Naive B cell (primary cell): ENCODE measurements around the gene NDUFAB1. TPM values are rescaled to one million over a fixed set of nuclear protein-coding genes. Genes with fewer than 3 reads are reported as not detected.

ENCODE experiments used
- ATAC-seq, 2 donors: fragments of 150-1000 bp; cut with Tn5 transposase; 2 replicates each; pipeline ENCODE4 v1.10.0; 2021; ENCODE audit warnings: low read depth in 2 of 2, mild to moderate bottlenecking in 2 of 2, moderate library complexity in 2 of 2
- DNase-seq: peaks from one replicate; pipeline ENCODE4 v3.0.0; 2022
- H3K27ac Mint-ChIP-seq, 6 donors: one replicate each; pipeline ENCODE4 v1.8.0; 2020 to 2022; ENCODE audit warnings: mild to moderate bottlenecking in 6 of 6, mixed read lengths in 6 of 6, moderate library complexity in 5 of 6, inconsistent platforms in 2 of 6
- H3K27me3 Mint-ChIP-seq, 3 donors: one replicate each; pipeline ENCODE4 v1.8.0; 2021 to 2022; ENCODE audit warnings: mixed read lengths in 3 of 3, mild to moderate bottlenecking in 1 of 3
- H3K36me3 Mint-ChIP-seq, 2 donors: one replicate each; pipeline ENCODE4 v1.8.0; 2020 to 2022; ENCODE audit warnings: mixed read lengths in 2 of 2, inconsistent platforms in 1 of 2, mild to moderate bottlenecking in 1 of 2
- H3K4me1 Mint-ChIP-seq, 3 donors: one replicate each; pipeline ENCODE4 v1.8.0; 2020 to 2022; ENCODE audit warnings: mixed read lengths in 3 of 3, inconsistent platforms in 1 of 3, mild to moderate bottlenecking in 1 of 3, moderate library complexity in 1 of 3
- H3K4me3 Mint-ChIP-seq, 8 donors: one replicate each; pipeline ENCODE4 v1.8.0; 2020 to 2022; ENCODE audit warnings: mild to moderate bottlenecking in 8 of 8, mixed read lengths in 8 of 8, moderate library complexity in 8 of 8, inconsistent platforms in 2 of 8
- H3K9me3 Mint-ChIP-seq, 7 donors: one replicate each; pipeline ENCODE4 v1.8.0; 2020 to 2022; ENCODE audit warnings: mixed read lengths in 7 of 7, mild to moderate bottlenecking in 5 of 7, inconsistent platforms in 2 of 7, moderate library complexity in 1 of 7
- polyA plus RNA-seq, 6 donors: library from polyadenylated mRNA; unstranded; fragments of 300-500 nt; fragmentation: Illumina TruSeq; gene quantifications; one replicate each; pipeline ENCODE4 v1.2.3, GENCODE V29; 2021; ENCODE audit warnings: low read depth in 6 of 6

NDUFAB1 gene
- polyA plus RNA-seq, 6 donors from 2014 or later = 159 to 221 (median 172) TPM

DNA sequence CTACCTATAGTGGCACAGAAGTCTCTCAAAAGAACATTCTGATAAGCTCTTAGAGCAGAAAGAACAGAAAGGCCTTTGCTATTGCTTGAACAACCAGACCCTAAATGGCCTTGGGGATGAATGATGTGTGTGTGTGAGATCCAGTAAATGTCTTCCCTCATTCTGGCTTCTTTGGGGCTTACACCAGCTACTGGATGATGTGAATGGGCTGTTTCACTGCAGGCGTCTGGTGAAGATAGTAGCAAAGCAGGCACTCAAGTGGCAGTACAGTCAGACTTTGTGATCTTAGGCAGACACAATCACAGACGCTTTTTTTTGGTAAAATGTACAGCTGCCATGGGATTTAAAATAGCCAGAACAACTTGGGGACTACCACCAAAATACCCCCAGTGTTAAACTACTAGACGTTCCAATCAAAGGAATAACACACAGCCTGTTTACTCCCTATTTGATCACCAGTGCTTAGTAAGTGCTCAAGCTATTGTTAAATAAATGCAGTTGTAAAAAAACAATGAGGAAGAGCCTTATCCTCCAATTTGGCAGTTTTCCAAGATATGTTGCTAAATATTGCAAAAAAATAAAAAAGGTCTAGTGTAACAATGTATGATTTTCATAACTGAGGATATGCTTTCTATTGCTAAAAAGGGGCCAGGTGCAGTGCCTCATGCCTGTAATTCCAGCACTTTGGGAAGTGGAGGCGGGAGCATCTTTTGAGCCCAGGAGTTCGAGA is 17.9 kb downstream of the NDUFAB1 start:
- ATAC-seq (no peak), DNase-seq (no peak)
- no peak overlapping the region for H3K4me3 Mint-ChIP-seq
- no peaks in the 10 kb centered on the region for H3K36me3 Mint-ChIP-seq
- H3K9me3 Mint-ChIP-seq = peaks cover 0 to 2% (median 0%) of the 10 kb centered on the region in 7 donors
- H3K4me1 Mint-ChIP-seq = peaks cover 0 to 3% (median 0%) of the 10 kb centered on the region in 3 donors
- H3K27ac Mint-ChIP-seq = no peak overlapping the region
- no peaks in the 10 kb centered on the region for H3K27me3 Mint-ChIP-seq

DNA sequence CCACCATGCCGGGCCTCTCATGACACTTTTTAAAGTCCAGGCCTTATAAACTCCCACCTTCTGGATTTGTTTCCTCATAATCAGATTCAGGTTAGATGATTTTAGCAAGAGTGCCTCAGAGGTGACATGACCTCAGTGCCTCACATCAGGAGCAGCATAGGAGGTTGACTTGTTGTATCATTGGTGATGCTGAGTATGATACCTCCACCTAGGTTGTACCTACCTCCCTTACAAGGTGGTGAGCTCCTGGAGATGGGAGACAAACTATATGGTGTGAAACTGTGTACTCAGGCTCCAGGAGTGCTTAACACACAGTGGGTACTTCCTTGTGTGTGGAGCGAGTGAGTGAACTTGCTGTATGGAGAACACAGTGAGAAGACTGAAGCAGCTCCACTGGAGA is 18.6 kb downstream of the NDUFAB1 start:
- Mint-ChIP-seq H3K4me3 (no peak overlapping the region), H3K9me3 (peaks cover 0 to 2% (median 0%) of the 10 kb centered on the region in 7 donors), H3K36me3 (no peaks in the 10 kb centered on the region), H3K27me3 (no peaks in the 10 kb centered on the region), H3K27ac (peak overlapping the region in 1 of 6 donors; percentile 83), H3K4me1 (peaks cover 0 to 3% (median 0%) of the 10 kb centered on the region in 3 donors)
- DNase-seq (no peak), ATAC-seq (no peak)

DNA sequence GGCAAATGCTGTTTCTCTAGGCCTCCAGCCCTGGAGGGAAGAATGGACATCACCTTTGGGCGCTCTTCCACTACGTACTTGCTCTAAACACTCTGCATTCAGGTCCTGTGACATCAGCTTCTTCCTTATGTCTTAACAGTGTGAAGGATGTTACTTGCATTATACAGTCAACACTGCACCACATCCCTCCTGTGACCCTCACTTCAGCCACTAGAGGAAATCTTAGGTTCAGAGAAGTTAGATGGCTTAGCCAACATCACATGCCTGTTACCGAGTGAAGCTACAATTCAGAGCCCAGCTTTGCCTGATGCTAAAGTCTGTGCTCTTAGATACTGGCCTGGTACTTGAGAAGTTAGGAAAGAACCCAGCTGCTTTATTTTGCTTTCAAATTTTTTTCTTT is 20.3 kb downstream of the NDUFAB1 start:
- Mint-ChIP-seq H3K36me3 (no peaks in the 10 kb centered on the region), H3K27ac (no peak overlapping the region), H3K4me1 (peaks cover 12 to 15% (median 12%) of the 10 kb centered on the region in 3 donors), H3K27me3 (no peaks in the 10 kb centered on the region), H3K4me3 (no peak overlapping the region), H3K9me3 (peaks cover 0 to 2% (median 0%) of the 10 kb centered on the region in 7 donors)
- DNase-seq = no peak
- no peak for ATAC-seq

DNA sequence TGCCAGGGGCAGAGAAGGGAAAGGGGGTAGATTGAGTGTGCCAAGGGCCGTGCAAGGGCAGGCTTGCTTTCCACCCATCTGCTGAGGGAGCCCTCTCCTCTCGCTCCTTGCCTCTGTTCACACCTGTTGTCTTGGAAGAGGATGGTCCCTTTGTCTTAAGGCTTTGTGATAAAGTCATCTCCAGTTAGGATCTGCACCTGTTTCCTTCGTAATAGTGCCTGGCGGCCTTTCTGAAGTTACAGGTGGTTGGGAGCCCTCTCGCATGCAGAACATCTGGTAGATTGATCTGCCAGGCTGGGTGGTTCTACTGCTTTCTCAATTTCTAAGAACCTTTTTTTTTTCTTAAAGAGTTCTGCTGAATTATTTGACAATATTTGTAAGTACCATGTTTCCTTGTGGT is 22.3 kb downstream of the NDUFAB1 start:
- H3K4me1 Mint-ChIP-seq = peaks cover 25 to 30% (median 26%) of the 10 kb centered on the region in 3 donors
- no peaks in the 10 kb centered on the region for H3K27me3 Mint-ChIP-seq
- DNase-seq (no peak), ATAC-seq (no peak)
- peak overlapping the region in 1 of 6 donors; percentile 11 for H3K27ac Mint-ChIP-seq
- no peak overlapping the region for H3K4me3 Mint-ChIP-seq
- peaks cover 0 to 4% (median 0%) of the 10 kb centered on the region in 7 donors for H3K9me3 Mint-ChIP-seq
- peaks cover 0 to 7% of the 10 kb centered on the region in 2 donors for H3K36me3 Mint-ChIP-seq

DNA sequence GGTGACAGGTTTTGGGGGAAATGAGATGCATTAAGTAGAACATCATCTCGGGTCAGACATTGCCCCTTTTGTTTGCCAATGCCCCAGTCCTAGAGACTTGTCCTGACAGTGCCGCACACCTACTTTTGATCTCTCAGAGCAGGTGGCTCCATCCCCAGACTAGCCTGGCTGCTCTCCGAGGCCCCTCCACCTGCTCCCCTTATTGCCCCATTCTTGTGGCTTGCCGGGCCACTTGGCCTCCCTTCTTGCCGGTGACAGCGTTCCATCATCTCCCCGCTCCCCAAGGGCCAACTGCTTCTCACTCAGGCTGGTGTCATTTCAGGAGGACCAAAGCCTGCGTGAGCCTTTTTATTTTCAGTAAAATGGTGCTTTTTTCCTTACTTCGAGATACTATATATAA is 23.7 kb downstream of the NDUFAB1 start:
- H3K4me1 Mint-ChIP-seq = peaks cover 25 to 30% (median 26%) of the 10 kb centered on the region in 3 donors
- DNase-seq (no peak), ATAC-seq (no peak)
- no peak overlapping the region for H3K4me3 Mint-ChIP-seq
- H3K27ac Mint-ChIP-seq = peak overlapping the region in 3 of 6 donors; percentile 22 to 73 (median 50)
- H3K36me3 Mint-ChIP-seq = peaks cover 0 to 7% of the 10 kb centered on the region in 2 donors
- H3K27me3 Mint-ChIP-seq = no peaks in the 10 kb centered on the region
- peaks cover 0 to 4% (median 0%) of the 10 kb centered on the region in 7 donors for H3K9me3 Mint-ChIP-seq

DNA sequence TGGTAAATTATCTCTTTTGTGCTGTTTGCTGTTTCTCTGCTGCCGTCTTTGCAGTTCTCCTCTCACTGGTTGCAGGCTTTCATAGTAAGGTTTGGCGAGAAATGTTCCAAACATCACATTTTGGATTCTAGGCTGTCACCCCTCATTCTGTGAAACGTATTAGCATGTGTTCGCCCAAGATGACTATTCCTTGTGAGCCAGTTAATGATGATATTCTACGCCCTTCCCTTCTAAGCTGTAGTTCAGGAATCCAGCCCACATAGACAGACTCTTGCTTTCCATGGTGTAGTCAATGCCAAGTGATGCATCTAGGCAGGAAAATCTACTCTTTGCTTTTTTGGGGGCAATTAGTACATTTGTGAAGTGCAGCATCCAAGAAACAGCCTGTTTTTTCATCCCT is 24.2 kb downstream of the NDUFAB1 start:
- no peaks in the 10 kb centered on the region for H3K27me3 Mint-ChIP-seq
- peaks cover 25 to 30% (median 26%) of the 10 kb centered on the region in 3 donors for H3K4me1 Mint-ChIP-seq
- peaks cover 0 to 7% of the 10 kb centered on the region in 2 donors for H3K36me3 Mint-ChIP-seq
- peak overlapping the region in 2 of 8 donors; percentile 40 to 71 for H3K4me3 Mint-ChIP-seq
- no peak for DNase-seq
- H3K9me3 Mint-ChIP-seq = peaks cover 0 to 4% (median 0%) of the 10 kb centered on the region in 7 donors
- peak overlapping the region; percentile 36 to 83 (median 67) for H3K27ac Mint-ChIP-seq
- ATAC-seq = no peak

DNA sequence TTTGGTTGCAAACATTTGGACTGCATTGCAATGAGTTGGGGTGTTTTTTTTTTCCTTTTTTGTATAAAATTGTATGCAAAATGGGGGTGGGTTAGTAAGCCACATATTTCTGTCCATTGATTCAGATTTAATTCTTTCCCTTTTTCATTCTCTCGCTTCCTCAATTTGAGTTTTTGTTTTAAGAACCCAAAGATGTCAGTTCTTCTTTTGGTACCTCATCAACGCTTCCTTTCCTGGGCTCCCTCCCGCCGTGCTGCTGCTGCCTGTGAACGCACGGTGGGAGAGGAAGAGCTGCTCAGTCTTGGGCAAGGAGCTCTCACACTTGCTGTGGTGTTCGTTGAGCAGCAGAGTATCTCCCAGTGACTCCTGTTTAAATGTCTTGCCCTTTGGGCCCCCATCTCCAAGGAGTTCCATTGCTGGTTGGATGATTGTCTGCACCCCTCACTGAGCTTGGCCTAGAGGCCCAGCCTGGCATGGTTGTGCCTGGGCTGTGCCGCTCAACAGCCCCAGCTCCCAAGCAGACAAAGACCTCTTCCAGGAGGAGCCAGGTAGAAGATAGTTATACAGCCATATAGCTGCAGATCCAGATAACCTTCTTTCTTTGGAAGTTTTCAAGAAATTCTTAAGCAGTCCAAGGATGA is 25.0 kb downstream of the NDUFAB1 start:
- Mint-ChIP-seq H3K4me1 (peaks cover 25 to 30% (median 26%) of the 10 kb centered on the region in 3 donors), H3K9me3 (peaks cover 0 to 4% (median 0%) of the 10 kb centered on the region in 7 donors), H3K27me3 (no peaks in the 10 kb centered on the region), H3K4me3 (peak overlapping the region; percentile 10 to 78 (median 62)), H3K36me3 (peaks cover 0 to 7% of the 10 kb centered on the region in 2 donors), H3K27ac (peak overlapping the region; percentile 50 to 86 (median 60))
- ATAC-seq = peak; percentile 96 to 97
- peak; percentile 57 for DNase-seq

DNA sequence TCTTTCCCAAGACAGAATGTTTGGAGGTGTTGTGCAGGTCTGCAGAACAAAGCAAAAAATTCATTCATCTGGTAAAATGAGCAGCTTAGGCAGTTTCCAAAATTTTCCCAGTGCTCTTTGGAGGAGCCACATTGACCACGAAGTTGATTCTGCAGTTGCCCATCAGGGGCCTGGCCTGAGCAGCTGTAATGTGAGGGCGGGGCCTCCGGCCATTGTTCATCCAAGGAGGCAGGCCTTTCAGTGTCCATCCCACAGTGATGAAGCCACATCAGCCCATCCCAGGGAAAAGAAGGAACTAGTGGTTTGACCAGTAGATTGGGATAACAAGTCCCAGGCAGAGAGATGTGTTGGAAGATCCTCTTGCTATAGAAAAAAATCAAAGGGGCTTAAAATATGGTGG is 28.5 kb downstream of the NDUFAB1 start:
- peaks cover 3 to 23% of the 10 kb centered on the region in 2 donors for H3K36me3 Mint-ChIP-seq
- H3K27ac Mint-ChIP-seq = peak overlapping the region in 2 of 6 donors; percentile 65 to 81
- peaks cover 0 to 4% (median 0%) of the 10 kb centered on the region in 7 donors for H3K9me3 Mint-ChIP-seq
- H3K4me1 Mint-ChIP-seq = peaks cover 26 to 33% (median 32%) of the 10 kb centered on the region in 3 donors
- no peak overlapping the region for H3K4me3 Mint-ChIP-seq
- no peak for DNase-seq
- no peaks in the 10 kb centered on the region for H3K27me3 Mint-ChIP-seq
- ATAC-seq = no peak

DNA sequence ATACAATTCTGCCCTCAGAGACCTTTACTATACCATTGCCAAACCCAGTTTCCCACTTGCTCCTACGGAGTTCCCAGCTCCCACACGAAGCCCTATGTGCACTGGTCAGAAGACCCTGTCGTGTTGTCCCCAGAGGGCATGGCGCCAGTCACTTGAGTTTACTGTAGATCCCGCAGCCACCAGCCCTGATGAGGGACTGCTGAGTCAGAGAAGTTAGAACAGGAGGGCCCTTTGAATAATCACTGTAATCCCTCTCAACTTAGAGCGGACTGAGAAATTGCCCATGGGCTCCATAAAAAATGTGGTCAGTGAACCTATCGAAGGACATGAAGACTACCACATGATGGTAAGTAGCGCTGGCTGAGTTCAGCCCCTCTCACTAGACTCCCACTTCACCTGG is 29.4 kb downstream of the NDUFAB1 start:
- ATAC-seq (no peak), DNase-seq (no peak)
- peaks cover 0 to 4% (median 0%) of the 10 kb centered on the region in 7 donors for H3K9me3 Mint-ChIP-seq
- H3K27me3 Mint-ChIP-seq = no peaks in the 10 kb centered on the region
- H3K4me3 Mint-ChIP-seq = no peak overlapping the region
- H3K36me3 Mint-ChIP-seq = peaks cover 4 to 26% of the 10 kb centered on the region in 2 donors
- H3K4me1 Mint-ChIP-seq = peaks cover 25 to 29% (median 29%) of the 10 kb centered on the region in 3 donors
- H3K27ac Mint-ChIP-seq = no peak overlapping the region

DNA sequence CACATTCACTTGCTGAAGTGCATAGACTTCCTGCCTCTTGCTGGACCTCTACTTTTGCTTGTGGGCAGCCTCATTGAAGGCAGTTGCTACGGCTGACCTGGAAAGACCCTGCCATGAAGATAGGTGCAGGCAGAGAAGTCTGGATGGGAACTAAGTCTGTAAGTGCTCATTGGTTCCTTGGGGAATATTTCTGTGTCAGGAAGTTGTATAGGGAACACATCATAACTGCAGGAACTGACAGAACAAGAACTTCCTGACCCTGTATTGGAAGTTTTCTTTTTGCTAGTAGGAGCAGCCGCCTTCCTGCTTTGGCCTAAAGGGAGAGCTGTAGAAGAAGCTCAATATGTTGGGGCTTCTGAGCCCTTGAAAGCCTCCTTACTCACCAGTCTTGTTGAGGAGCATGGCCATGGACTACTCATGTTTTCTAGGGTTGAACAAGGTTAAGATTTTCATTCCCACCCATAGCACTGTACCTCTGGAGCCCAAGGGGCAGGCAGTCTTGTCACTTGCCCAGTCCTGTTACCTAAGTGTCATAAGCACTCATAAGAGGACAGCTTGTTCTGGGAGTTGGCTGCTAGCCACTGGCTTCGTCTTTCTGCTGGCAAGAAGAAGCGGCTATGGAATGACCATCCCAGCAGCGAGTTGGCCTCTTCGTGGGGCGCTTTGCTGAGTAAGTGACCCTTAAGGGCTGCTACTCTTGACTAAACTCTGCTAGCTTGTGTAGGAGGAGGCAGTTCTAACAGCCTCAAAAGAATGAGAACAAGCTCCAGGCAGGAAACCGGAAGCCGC is 31.3 kb downstream of the NDUFAB1 start:
- DNase-seq = no peak
- H3K4me1 Mint-ChIP-seq = peaks cover 9 to 21% (median 10%) of the 10 kb centered on the region in 3 donors
- H3K9me3 Mint-ChIP-seq = peaks cover 0 to 3% (median 0%) of the 10 kb centered on the region in 7 donors
- no peaks in the 10 kb centered on the region for H3K27me3 Mint-ChIP-seq
- peaks cover 4 to 24% of the 10 kb centered on the region in 2 donors for H3K36me3 Mint-ChIP-seq
- ATAC-seq = no peak
- H3K27ac Mint-ChIP-seq = no peak overlapping the region
- no peak overlapping the region for H3K4me3 Mint-ChIP-seq

DNA sequence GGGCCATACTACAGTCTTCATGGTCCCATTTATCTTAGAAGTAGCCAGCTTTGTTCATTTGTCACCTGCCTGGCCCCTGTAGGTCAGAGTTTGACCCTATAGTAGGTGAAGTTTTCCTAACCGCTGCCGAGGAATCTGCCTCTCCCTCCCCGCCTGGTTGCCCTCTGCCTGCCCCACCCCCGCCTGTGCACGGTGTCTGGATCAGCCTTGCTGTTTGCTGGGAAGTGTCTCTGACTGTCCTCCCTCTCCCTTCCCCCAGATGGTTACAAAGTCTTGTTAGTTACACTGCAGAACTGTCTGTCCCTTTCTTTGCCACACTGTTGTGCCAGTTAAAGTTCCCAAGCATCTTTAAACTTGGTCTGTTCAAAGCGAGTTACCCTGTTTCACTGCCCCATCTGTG is 32.9 kb downstream of the NDUFAB1 start:
- DNase-seq (no peak), ATAC-seq (no peak)
- Mint-ChIP-seq H3K4me1 (peaks cover 7 to 28% (median 16%) of the 10 kb centered on the region in 3 donors), H3K36me3 (peaks cover 4 to 19% of the 10 kb centered on the region in 2 donors), H3K27ac (no peak overlapping the region), H3K4me3 (no peak overlapping the region), H3K9me3 (no peaks in the 10 kb centered on the region), H3K27me3 (no peaks in the 10 kb centered on the region)

DNA sequence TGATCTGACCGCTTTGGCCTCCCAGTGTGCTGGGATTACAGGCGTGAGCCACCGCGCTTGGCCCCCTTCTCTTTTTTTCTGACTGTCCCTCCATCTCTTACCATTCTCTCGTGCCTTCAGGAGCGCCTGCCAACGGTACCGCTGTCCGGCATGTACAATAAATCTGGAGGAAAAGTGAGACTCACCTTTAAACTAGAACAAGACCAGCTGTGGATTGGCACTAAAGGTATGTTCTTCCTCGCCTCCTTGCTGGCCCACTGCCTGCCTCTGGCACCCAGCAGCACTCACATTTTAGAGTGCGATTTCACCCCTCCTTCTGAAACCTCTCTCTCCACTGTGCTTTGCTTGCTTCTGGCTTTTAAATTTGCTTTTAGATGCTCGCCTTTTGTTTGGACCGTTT is 33.6 kb downstream of the NDUFAB1 start:
- DNase-seq (no peak), ATAC-seq (no peak)
- peak overlapping the region in 2 of 6 donors; percentile 6 to 47 for H3K27ac Mint-ChIP-seq
- H3K4me3 Mint-ChIP-seq = no peak overlapping the region
- H3K9me3 Mint-ChIP-seq = no peaks in the 10 kb centered on the region
- no peaks in the 10 kb centered on the region for H3K27me3 Mint-ChIP-seq
- peaks cover 7 to 29% (median 16%) of the 10 kb centered on the region in 3 donors for H3K4me1 Mint-ChIP-seq
- H3K36me3 Mint-ChIP-seq = peaks cover 4 to 19% of the 10 kb centered on the region in 2 donors

DNA sequence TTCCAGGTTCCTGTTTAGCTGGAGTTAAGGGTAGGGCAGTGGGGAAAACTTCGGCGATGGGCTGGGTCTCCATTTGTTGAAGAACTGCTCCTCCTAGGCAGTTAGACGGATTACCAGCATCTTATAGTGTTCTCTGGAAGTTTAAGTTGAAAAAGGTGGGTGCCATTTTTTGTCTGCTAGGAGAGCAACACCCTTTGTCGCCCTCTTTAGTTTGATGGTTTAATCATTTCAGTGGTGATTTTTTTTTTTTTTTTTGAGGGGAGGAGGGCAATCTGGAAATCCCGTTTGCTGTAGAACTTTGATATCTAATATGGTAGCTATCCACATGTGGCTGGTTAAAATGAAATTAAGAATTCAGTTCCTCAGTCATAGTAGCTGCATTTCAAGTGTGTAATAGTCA is 34.5 kb downstream of the NDUFAB1 start:
- peak overlapping the region in 3 of 8 donors; percentile 6 to 36 (median 13) for H3K4me3 Mint-ChIP-seq
- H3K9me3 Mint-ChIP-seq = no peaks in the 10 kb centered on the region
- no peak for ATAC-seq
- H3K27ac Mint-ChIP-seq = no peak overlapping the region
- H3K36me3 Mint-ChIP-seq = peaks cover 4 to 19% of the 10 kb centered on the region in 2 donors
- DNase-seq = no peak
- peaks cover 7 to 35% (median 23%) of the 10 kb centered on the region in 3 donors for H3K4me1 Mint-ChIP-seq
- H3K27me3 Mint-ChIP-seq = no peaks in the 10 kb centered on the region
